ENCODE measurements around the gene WNT6. TPM values are rescaled to one million over a fixed set of nuclear protein-coding genes. Genes with fewer than 3 reads are reported as not detected.

WNT6 gene
- total and polyA plus RNA-seq, 4 donors, result 0.08 to 0.20 TPM; not detected in 2

- Histone ChIP-seq H3K9me3 (ENCODE audit: control insufficient read depth in 4 of 4, low read length in 3 of 4) (no peaks in the 10 kb centered on the region), H3K36me3 (ENCODE audit: control insufficient read depth in 4 of 4, insufficient read depth in 3 of 4, low read depth in 1 of 4, low read length in 3 of 4) (peaks cover 13 to 56% (median 45%) of the 10 kb centered on the region in 4 donors), H3K27ac (ENCODE audit: low read depth in 1 of 2, low read length in 2 of 2) (no peak overlapping the region), H3K4me3 (ENCODE audit: low read depth in 1 of 3, low read length in 3 of 3) (no peak overlapping the region), H3K27me3 (ENCODE audit: control insufficient read depth in 4 of 4, insufficient read depth in 4 of 4, low read length in 3 of 4) (no peaks in the 10 kb centered on the region), H3K9ac (ENCODE audit: low read depth in 1 of 2, low read length in 2 of 2) (no peak overlapping the region), H3K4me1 (ENCODE audit: control insufficient read depth in 4 of 4, insufficient read depth in 4 of 4, low read length in 3 of 4) (no peaks in the 10 kb centered on the region)
- 97% methylated on average over 21 of the region's 21 CpGs for WGBS
- DNase-seq (ENCODE audit: low spot score), result no peak
- no peak for TF ChIP-seq EGR1 (IDR thresholded peaks at IDR 0.05; ENCODE audit: low read depth in 2 of 2)
- no peak for TF ChIP-seq HNF4A (conservative IDR thresholded peaks at IDR 0.05)
These were observed 47.3 kb upstream of the WNT6 start for GRCh38 chr2:218812096-218812815.

- no peaks in the 10 kb centered on the region for H3K4me1 ChIP-seq (ENCODE audit: control insufficient read depth in 4 of 4, insufficient read depth in 4 of 4, low read length in 3 of 4)
- no peaks in the 10 kb centered on the region for H3K27me3 ChIP-seq (ENCODE audit: control insufficient read depth in 4 of 4, insufficient read depth in 4 of 4, low read length in 3 of 4)
- TF ChIP-seq FOXA1 (IDR thresholded peaks at IDR 0.05) (no peak), HNF4A (conservative IDR thresholded peaks at IDR 0.05) (no peak), RXRA (IDR thresholded peaks at IDR 0.05) (no peak), SP1 (IDR thresholded peaks at IDR 0.05) (no peak), EGR1 (IDR thresholded peaks at IDR 0.05; ENCODE audit: low read depth in 2 of 2) (no peak), ATF3 (IDR thresholded peaks at IDR 0.05) (no peak), NR2F2 (IDR thresholded peaks at IDR 0.05) (no peak), GABPA (IDR thresholded peaks at IDR 0.05 in 1 of 2, conservative IDR thresholded peaks at IDR 0.05 in 1 of 2) (no peak), FOXA2 (IDR thresholded peaks at IDR 0.05) (no peak)
- DNase-seq (ENCODE audit: low spot score), result no peak
- no peak overlapping the region for H3K4me3 ChIP-seq (ENCODE audit: low read depth in 1 of 3, low read length in 3 of 3)
- no peak overlapping the region for H3K9ac ChIP-seq (ENCODE audit: low read depth in 1 of 2, low read length in 2 of 2)
- WGBS, result 89% methylated on average over 5 of the region's 5 CpGs
- no peak overlapping the region for H3K27ac ChIP-seq (ENCODE audit: low read depth in 1 of 2, low read length in 2 of 2)
- peaks cover 13 to 61% (median 51%) of the 10 kb centered on the region in 4 donors for H3K36me3 ChIP-seq (ENCODE audit: control insufficient read depth in 4 of 4, insufficient read depth in 3 of 4, low read depth in 1 of 4, low read length in 3 of 4)
- H3K9me3 ChIP-seq (ENCODE audit: control insufficient read depth in 4 of 4, low read length in 3 of 4), result no peaks in the 10 kb centered on the region
These were observed 46.7 kb upstream of the WNT6 start for GRCh38 chr2:218812861-218813260.

GRCh38 chr2:218813771-218814460 lies 45.7 kb upstream of the WNT6 start:
- no peaks in the 10 kb centered on the region for H3K4me1 ChIP-seq (ENCODE audit: control insufficient read depth in 4 of 4, insufficient read depth in 4 of 4, low read length in 3 of 4)
- 78% methylated on average over 11 of the region's 11 CpGs for WGBS
- H3K36me3 ChIP-seq (ENCODE audit: control insufficient read depth in 4 of 4, insufficient read depth in 3 of 4, low read depth in 1 of 4, low read length in 3 of 4), result peaks cover 13 to 70% (median 56%) of the 10 kb centered on the region in 4 donors
- no peaks in the 10 kb centered on the region for H3K27me3 ChIP-seq (ENCODE audit: control insufficient read depth in 4 of 4, insufficient read depth in 4 of 4, low read length in 3 of 4)
- no peak for DNase-seq (ENCODE audit: low spot score)
- H3K9me3 ChIP-seq (ENCODE audit: control insufficient read depth in 4 of 4, low read length in 3 of 4), result no peaks in the 10 kb centered on the region
- no peak overlapping the region for H3K9ac ChIP-seq (ENCODE audit: low read depth in 1 of 2, low read length in 2 of 2)
- no peak overlapping the region for H3K27ac ChIP-seq (ENCODE audit: low read depth in 1 of 2, low read length in 2 of 2)
- TF ChIP-seq MAX (IDR thresholded peaks at IDR 0.05) (no peak), FOXA2 (IDR thresholded peaks at IDR 0.05) (no peak), GABPA (IDR thresholded peaks at IDR 0.05 in 1 of 2, conservative IDR thresholded peaks at IDR 0.05 in 1 of 2) (no peak), ZBTB33 (IDR thresholded peaks at IDR 0.05) (no peak)
- no peak overlapping the region for H3K4me3 ChIP-seq (ENCODE audit: low read depth in 1 of 3, low read length in 3 of 3)
